Heart right ventricle (tissue), 16 donors: ENCODE results near the gene DOCK9. TPM values are rescaled to one million over a fixed set of nuclear protein-coding genes. Genes with fewer than 3 reads are reported as not detected.

ENCODE experiments used
- ATAC-seq, 8 donors: fragments of 200-7000 bp; cut with Tn5 transposase; one replicate each; pipeline ENCODE4 v1.9.1; 2020; ENCODE audit warnings: mild to moderate bottlenecking in 8 of 8, moderate library complexity in 8 of 8, moderate number of reproducible peaks in 1 of 8
- DNase-seq, 2 donors: peaks; one replicate each; pipeline ENCODE4 v3.0.0-alpha.2; 2020
- H3K27ac ChIP-seq, 10 donors: fragments of 200-600 bp; sonication (generic) in 2 of 10; one replicate each; pipeline versions ENCODE4 v1.5.0 to v1.8.0; 2020 to 2022; ENCODE audit warnings: mild to moderate bottlenecking in 3 of 10
- H3K27me3 ChIP-seq, 7 donors: fragments of 200-600 bp; one replicate each; pipeline ENCODE4 v1.8.0; 2021 to 2022; ENCODE audit warnings: mild to moderate bottlenecking in 2 of 7
- H3K36me3 ChIP-seq, 9 donors: fragments of 200-600 bp; sonication (generic) in 1 of 9; one replicate each; pipeline versions ENCODE4 v1.5.0 to v1.8.0; 2020 to 2022; ENCODE audit warnings: mild to moderate bottlenecking in 2 of 9
- H3K4me1 ChIP-seq, 9 donors: fragments of 200-600 bp; sonication (generic) in 1 of 9; one replicate each; pipeline versions ENCODE4 v1.5.0 to v1.8.0; 2020 to 2022; ENCODE audit warnings: mild to moderate bottlenecking in 4 of 9
- H3K4me3 ChIP-seq, 10 donors: fragments of 200-600 bp; sonication (generic) in 2 of 10; one replicate each; pipeline versions ENCODE4 v1.5.0 to v1.8.0; 2020 to 2022; ENCODE audit warnings: mild to moderate bottlenecking in 7 of 10, moderate library complexity in 2 of 10
- H3K9me3 ChIP-seq, 11 donors: fragments of 200-600 bp in 10 of 11; sonication (generic) in 2 of 11; one replicate each; pipeline versions ENCODE4 v1.5.0 to v1.8.0; 2013 to 2022; ENCODE audit warnings: mild to moderate bottlenecking in 2 of 11, control low read depth in 1 of 11, moderate library complexity in 1 of 11
- WGBS, 2 donors: extraction: QIAGEN DNeasy Blood & Tissue Kit; methylation state at CpG; one replicate each; pipeline ENCODE4 v1.1.7; 2013; ENCODE audit warnings: inconsistent platforms in 1 of 2; 5-methylcytosine and 5-hydroxymethylcytosine counted together
- intact Hi-C, 10 donors: fragments of 100-400 bp; cut with DNase I; formaldehyde crosslinking; loops; one replicate each; pipeline versions ENCODE4 v1.11.1 to v1.14.2; 2022
- polyA plus RNA-seq, 2 donors: library from polyadenylated mRNA; stranded (reverse); fragments of 200-250 nt; gene quantifications; one replicate each; pipeline ENCODE4 v1.2.3, GENCODE V29; 2013
- total RNA-seq, 10 donors: library from RNA; stranded (reverse); fragmentation: NEBNext Ultra II Directional in 3 of 10; extraction: Animal tissue kit (Norgen Biotek cat#: 25700) in 3 of 10; gene quantifications; one replicate each; pipeline versions ENCODE4 v1.2.1 to v1.2.4, GENCODE V29; 2021 to 2023
- TF ChIP-seq, protein P1 (sequence below), 9 donors: fragments of 200-600 bp; sonication (generic) in 2 of 9; IDR thresholded peaks; one replicate each; pipeline versions ENCODE4 v1.5.0 to v1.8.0; 2021 to 2022; ENCODE audit warnings: antibody characterized with exemption in 9 of 9, mild to moderate bottlenecking in 5 of 9, moderate library complexity in 1 of 9
- donor health status: Arrhythmogenic right ventricular cardiomyopathy.
- donor health status: ischemic (EF 13 %, LVEDD 7.1; RV severe dilation, severe dysfunction).
- donor health status: healthy with polysubstance abuse.
- donor health status: DM: no; HTN: yes; CAD: no.
- donor health status: DM: no; HTN: no; CAD: no.
- donor health status: ischemic (EF 25% LVEDD 6.9; RV normal size, moderate dysfunction).
- donor health status: ischemic (EF 25% LVEDD 5.7; RV mildly dilated, moderate dysfunction).
- donor health status: healthy.
- donor health status: DM: yes; HTN: yes; CAD: no.
- donor health status: Ischemic cardiomyopathy.
- donor health status: ischemic (EF 35%, LVEDD 5.7; RV mildly dilated, moderate dysfunction).
- donor health status: nonischemic (EF 11% LVEDD 7.7; RV severe dilation, severe dysfunction).
- donor health status: DM: yes; HTN: yes; CAD: no.
- donor health status: PGD.
- donor health status: ischemic (EF 29% LVEDD 5.4; RV normal size, mild dysfunction).
- donor health status: nonischemic (EF 23%, LVEDD 6.1; RV moderate dilation, normal function).

The DOCK9 gene
- total and polyA plus RNA-seq, 12 donors, result 31.6 to 73.7 (median 43.4) TPM

DNA sequence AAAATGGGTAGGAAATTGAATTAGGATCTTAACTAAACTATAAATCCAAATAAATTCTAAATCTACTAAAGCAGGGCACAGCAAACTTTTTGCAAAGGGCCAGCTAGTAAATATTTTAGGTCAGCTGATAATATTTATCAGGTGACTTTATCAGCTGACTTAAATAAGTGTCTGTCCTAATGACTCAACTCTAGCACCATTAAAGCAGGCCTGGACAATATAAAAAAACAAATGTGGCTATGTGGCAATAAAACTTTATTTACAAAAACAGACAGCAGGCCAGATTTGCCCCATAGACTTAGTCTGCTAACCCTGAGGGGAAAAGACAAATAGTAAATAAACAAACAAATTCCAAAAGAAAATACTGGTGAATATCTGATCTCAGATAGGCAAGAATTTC, 27.7 kb upstream of the DOCK9 start:
- TF ChIP-seq, protein P1, sequence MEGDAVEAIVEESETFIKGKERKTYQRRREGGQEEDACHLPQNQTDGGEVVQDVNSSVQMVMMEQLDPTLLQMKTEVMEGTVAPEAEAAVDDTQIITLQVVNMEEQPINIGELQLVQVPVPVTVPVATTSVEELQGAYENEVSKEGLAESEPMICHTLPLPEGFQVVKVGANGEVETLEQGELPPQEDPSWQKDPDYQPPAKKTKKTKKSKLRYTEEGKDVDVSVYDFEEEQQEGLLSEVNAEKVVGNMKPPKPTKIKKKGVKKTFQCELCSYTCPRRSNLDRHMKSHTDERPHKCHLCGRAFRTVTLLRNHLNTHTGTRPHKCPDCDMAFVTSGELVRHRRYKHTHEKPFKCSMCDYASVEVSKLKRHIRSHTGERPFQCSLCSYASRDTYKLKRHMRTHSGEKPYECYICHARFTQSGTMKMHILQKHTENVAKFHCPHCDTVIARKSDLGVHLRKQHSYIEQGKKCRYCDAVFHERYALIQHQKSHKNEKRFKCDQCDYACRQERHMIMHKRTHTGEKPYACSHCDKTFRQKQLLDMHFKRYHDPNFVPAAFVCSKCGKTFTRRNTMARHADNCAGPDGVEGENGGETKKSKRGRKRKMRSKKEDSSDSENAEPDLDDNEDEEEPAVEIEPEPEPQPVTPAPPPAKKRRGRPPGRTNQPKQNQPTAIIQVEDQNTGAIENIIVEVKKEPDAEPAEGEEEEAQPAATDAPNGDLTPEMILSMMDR (IDR thresholded peaks at IDR 0.05), result no peak
- no peaks in the 10 kb centered on the region for H3K36me3 ChIP-seq
- no peak for DNase-seq
- no peaks in the 10 kb centered on the region for H3K9me3 ChIP-seq
- no peak overlapping the region for H3K4me3 ChIP-seq
- intact Hi-C loops, result no loop called here
- peaks cover 2 to 93% (median 66%) of the 10 kb centered on the region in 9 donors for H3K4me1 ChIP-seq
- peaks cover 0 to 3% (median 0%) of the 10 kb centered on the region in 7 donors for H3K27me3 ChIP-seq
- ATAC-seq, result no peak
- H3K27ac ChIP-seq, result peak overlapping the region in 6 of 10 donors; percentile 8 to 73 (median 14)

DNA sequence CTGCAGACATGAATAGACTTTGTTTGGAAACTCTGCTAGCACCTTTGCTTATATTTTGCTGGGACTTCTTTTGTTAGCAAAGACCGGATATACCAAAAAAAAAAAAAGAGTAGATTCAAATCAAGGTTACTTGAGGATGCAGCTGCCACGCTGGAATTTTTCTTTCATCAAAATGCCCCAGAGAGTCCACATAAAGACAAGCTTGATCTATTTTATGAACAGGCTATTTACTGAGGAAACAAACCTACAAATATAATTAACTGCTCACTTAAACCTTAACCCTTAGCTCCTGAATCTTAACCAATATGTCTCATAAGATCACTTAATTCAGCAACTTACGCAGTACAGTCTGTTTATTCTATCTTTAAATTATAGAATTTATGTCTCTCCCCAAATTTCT, 27.1 kb upstream of the DOCK9 start:
- intact Hi-C loops, result no loop called here
- WGBS, 2 donors, result 52 to 64% methylated on average over 3 of the region's 3 CpGs
- Histone ChIP-seq H3K27ac (peak overlapping the region in 5 of 10 donors; percentile 8 to 73 (median 17)), H3K4me1 (peaks cover 2 to 97% (median 69%) of the 10 kb centered on the region in 9 donors), H3K36me3 (no peaks in the 10 kb centered on the region), H3K4me3 (no peak overlapping the region), H3K9me3 (no peaks in the 10 kb centered on the region), H3K27me3 (peaks cover 0 to 3% (median 0%) of the 10 kb centered on the region in 7 donors)
- ATAC-seq (peak in 2 of 8 donors; percentile 32 to 57), DNase-seq (no peak)
- TF ChIP-seq, protein P1 (IDR thresholded peaks at IDR 0.05), result no peak

DNA sequence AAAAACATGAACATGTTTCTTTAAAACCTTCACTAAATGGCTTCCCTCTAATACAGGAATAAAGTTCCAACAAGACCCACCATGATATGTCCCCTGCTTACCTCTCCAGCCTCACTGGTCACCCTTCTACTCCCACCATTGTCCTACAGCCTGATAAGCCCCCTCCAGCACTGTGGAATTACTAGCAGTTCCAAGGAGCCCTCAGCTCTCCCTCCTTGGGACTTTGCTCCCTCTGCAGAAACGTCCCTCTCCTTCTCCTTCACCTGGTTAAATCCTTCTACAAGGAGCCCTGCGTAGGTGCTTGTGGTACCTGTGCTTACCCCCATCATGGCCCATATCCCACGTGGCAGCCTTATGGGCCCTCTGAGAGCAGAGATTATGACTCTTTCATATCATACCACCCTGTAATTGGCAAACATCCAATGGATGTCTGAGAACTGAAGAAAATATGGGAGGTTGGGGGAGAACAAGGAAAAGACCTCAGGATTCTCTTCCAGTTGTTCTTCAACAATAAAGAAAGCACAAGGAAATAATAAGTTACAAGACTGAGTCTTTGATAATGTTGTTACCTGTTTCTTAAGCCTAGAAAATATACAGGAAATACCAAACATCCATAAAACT, 26.1 kb upstream of the DOCK9 start:
- no peaks in the 10 kb centered on the region for H3K9me3 ChIP-seq
- TF ChIP-seq, protein P1 (IDR thresholded peaks at IDR 0.05), result no peak
- DNase-seq (no peak), ATAC-seq (no peak)
- peak overlapping the region in 5 of 10 donors; percentile 10 to 73 (median 22) for H3K27ac ChIP-seq
- peaks cover 2 to 99% (median 72%) of the 10 kb centered on the region in 9 donors for H3K4me1 ChIP-seq
- H3K36me3 ChIP-seq, result no peaks in the 10 kb centered on the region
- H3K4me3 ChIP-seq, result no peak overlapping the region
- 55 to 64% methylated on average over 3 of the region's 3 CpGs for WGBS, 2 donors
- intact Hi-C loops, result no loop called here
- peaks cover 0 to 3% (median 0%) of the 10 kb centered on the region in 7 donors for H3K27me3 ChIP-seq

DNA sequence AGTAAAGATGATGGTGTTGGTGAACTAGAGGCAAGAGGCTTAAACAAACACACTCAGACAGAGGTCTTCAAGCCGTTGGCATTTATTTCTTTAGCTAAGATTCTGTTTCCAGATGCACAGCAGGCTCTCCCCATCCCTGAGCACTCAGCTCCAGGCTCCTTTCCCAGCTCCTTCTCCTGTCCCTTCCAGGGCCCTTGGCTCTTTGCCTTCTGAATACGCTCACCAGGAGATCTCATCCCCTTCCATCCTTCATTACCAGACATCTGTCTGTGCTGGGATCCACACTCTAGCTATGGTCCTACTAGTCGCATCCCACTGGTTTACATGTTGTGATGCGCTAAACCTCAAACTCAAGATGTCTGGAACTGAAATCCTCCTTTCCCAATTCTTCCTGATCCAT, 25.3 kb upstream of the DOCK9 start:
- Histone ChIP-seq H3K27ac (peak overlapping the region in 1 of 10 donors; percentile 73), H3K4me1 (peaks cover 5 to 99% (median 66%) of the 10 kb centered on the region in 9 donors), H3K4me3 (no peak overlapping the region), H3K36me3 (no peaks in the 10 kb centered on the region), H3K27me3 (peaks cover 0 to 3% (median 0%) of the 10 kb centered on the region in 7 donors), H3K9me3 (no peaks in the 10 kb centered on the region)
- TF ChIP-seq, protein P1 (IDR thresholded peaks at IDR 0.05), result no peak
- DNase-seq, result no peak
- ATAC-seq, result no peak
- 77 to 82% methylated on average over 4 of the region's 4 CpGs for WGBS, 2 donors
- intact Hi-C loops, result no loop called here
